Measurements from ENCODE around the gene MITF.

GRCh38 chr3:69983546-69984265 lies 244.4 kb downstream of the MITF start:
- TF ChIP-seq CTCF (IDR thresholded peaks at IDR 0.05) (no peak), POLR2A (IDR thresholded peaks at IDR 0.05) (no peak)
